K562 (cell line): ENCODE results near the gene TMEM129. TPM values are rescaled to one million over a fixed set of nuclear protein-coding genes. Genes with fewer than 3 reads are reported as not detected.

Source experiments
- ATAC-seq: fragments of 200-7000 bp; cut with Tn5 transposase; 3 replicates; pipeline ENCODE4 v1.9.1; 2020; ENCODE audit warnings: moderate library complexity
- BruUV-seq: library from RNA; stranded (reverse); fragments of 400-500 nt; replicated peaks from 2 replicates; lab custom pipeline; 2021; lab: Mats Ljungman, UMichigan
- CTCF ChIA-PET: fragments of 300-600 bp; formaldehyde crosslinking; extraction: SDS; loops from one replicate; lab custom pipeline; 2021; ENCODE audit warnings: low intra/inter-chr PET ratio; lab: Yijun Ruan, JAX
- POLR2A ChIA-PET: fragments of 300-600, 350-650 bp; sonication (Branson Sonifier 250); formaldehyde crosslinking; extraction: SDS; loops from one replicate; lab custom pipeline; 2021; ENCODE audit warnings: antibody characterized with exemption, inconsistent platforms; lab: Yijun Ruan, JAX
- DNase-seq, 4 experiments: peaks; one replicate each; pipeline versions ENCODE4 v3.0.0 to v3.0.0-alpha.2; 2011 to 2018; ENCODE audit warnings: low spot score in 3 of 4, mixed read lengths in 3 of 4; ENCODE audit errors: extremely low read depth in 1 of 4
- FAIRE-seq: peaks from 2 replicates; lab custom pipeline; 2011; peaks lifted over from hg19 to GRCh38; lab: Jason Lieb, UNC
- H2AFZ ChIP-seq: 2 replicates; pipeline ENCODE4 v1.6.0; 2011; ENCODE audit warnings: low read depth, low read length, control low read depth, inconsistent platforms
- H3K27ac ChIP-seq: fragments of 200-600 bp; 3 replicates; pipeline ENCODE4 v1.8.0; 2011; ENCODE audit warnings: low read depth, mild to moderate bottlenecking, control low read depth, inconsistent platforms, low read length, moderate library complexity, mixed read lengths; ENCODE audit errors: extremely low read depth
- H3K27me3 ChIP-seq, 2 experiments: fragments of 300-600 bp in 1 of 2; 2 replicates in 1 of 2; 3 replicates in 1 of 2; pipeline versions ENCODE4 v1.6.0 to v1.8.0; 2011; ENCODE audit warnings: inconsistent platforms in 2 of 2, low read length in 2 of 2, mild to moderate bottlenecking in 1 of 2, mixed read lengths in 1 of 2, moderate library complexity in 1 of 2; ENCODE audit not compliant: control insufficient read depth in 2 of 2, insufficient read depth in 2 of 2
- H3K36me3 ChIP-seq: fragments of 300-600 bp; 3 replicates; pipeline ENCODE4 v1.8.0; 2011; ENCODE audit warnings: mild to moderate bottlenecking, low read length, inconsistent platforms; ENCODE audit not compliant: control insufficient read depth, insufficient read depth
- H3K4me1 ChIP-seq, 2 experiments: fragments of 200-600 bp in 1 of 2; replicated peaks in 1 of 2; 2 replicates in 1 of 2; 3 replicates in 1 of 2; pipeline versions ENCODE4 v1.5.1 to v1.8.0; 2011; ENCODE audit warnings: inconsistent platforms in 2 of 2, low read length in 2 of 2, mild to moderate bottlenecking in 1 of 2, mixed read lengths in 1 of 2, moderate library complexity in 1 of 2; ENCODE audit not compliant: control insufficient read depth in 2 of 2, insufficient read depth in 2 of 2
- H3K4me2 ChIP-seq: 2 replicates; pipeline ENCODE4 v1.6.1; 2011; ENCODE audit warnings: low read length, control low read depth, inconsistent platforms, mixed read lengths; ENCODE audit not compliant: insufficient read depth
- H3K4me3 ChIP-seq: fragments of 200-600 bp; sonication (generic), shearing (Covaris generic); 2 replicates; pipeline ENCODE4 v1.5.1; 2016; ENCODE audit warnings: control low read depth, inconsistent platforms
- H3K79me2 ChIP-seq: fragments of 200-600 bp; 3 replicates; pipeline ENCODE4 v1.8.0; 2011; ENCODE audit warnings: low read length, inconsistent platforms; ENCODE audit not compliant: control insufficient read depth, insufficient read depth
- H3K9ac ChIP-seq, 2 experiments: 2 replicates each; pipeline versions ENCODE4 v1.6.0 to v1.6.1; 2011; ENCODE audit warnings: low read depth in 2 of 2, low read length in 2 of 2, control low read depth in 1 of 2, inconsistent platforms in 1 of 2, mild to moderate bottlenecking in 1 of 2, mixed read lengths in 1 of 2; ENCODE audit not compliant: insufficient read depth in 1 of 2
- H3K9me1 ChIP-seq: one replicate; pipeline ENCODE4 v1.6.0; 2011; ENCODE audit warnings: inconsistent platforms, mild to moderate bottlenecking, low read length, moderate library complexity; ENCODE audit not compliant: control insufficient read depth, insufficient read depth
- H3K9me3 ChIP-seq: replicated peaks from 2 replicates; pipeline ENCODE4 v1.5.1; 2011; ENCODE audit warnings: low read depth, low read length, inconsistent platforms; ENCODE audit not compliant: control insufficient read depth, insufficient read depth
- H4K20me1 ChIP-seq: replicated peaks from 2 replicates; pipeline ENCODE4 v1.6.1; 2011; ENCODE audit warnings: low read length, inconsistent platforms, mixed read lengths; ENCODE audit not compliant: control insufficient read depth, insufficient read depth
- ELK1 ChIP-seq: sonication (generic); formaldehyde crosslinking; IDR thresholded peaks from 2 replicates; pipeline ENCODE4 v1.8.1; 2022; ENCODE audit warnings: missing genetic modification reagents
- GATA2 ChIP-seq: sonication (generic); formaldehyde crosslinking; IDR thresholded peaks from 2 replicates; pipeline ENCODE4 v1.4.0; 2020; ENCODE audit warnings: mild to moderate bottlenecking, missing genetic modification reagents
- KDM1A ChIP-seq, 2 experiments: fragments of 450-650 bp; IDR thresholded peaks; 2 replicates each; pipeline ENCODE4 v1.6.1; 2016; ENCODE audit warnings: mild to moderate bottlenecking in 2 of 2
- KLF10 ChIP-seq: fragments of 250-450 bp; sonication (Bioruptor Pico); IDR thresholded peaks from 2 replicates; pipeline ENCODE4 v1.6.1; 2021; ENCODE audit warnings: matching md5 sums
- KLF13 ChIP-seq: fragments of 450-650 bp; IDR thresholded peaks from 2 replicates; pipeline ENCODE4 v1.6.1; 2016; ENCODE audit warnings: missing genetic modification characterization, low read depth, mild to moderate bottlenecking, missing compliant biosample characterization, moderate library complexity, borderline replicate concordance
- POLR2G ChIP-seq: fragments of 200-400 bp; formaldehyde crosslinking; IDR thresholded peaks from 2 replicates; pipeline ENCODE4 v1.6.1; 2017; ENCODE audit warnings: low read depth, mild to moderate bottlenecking, antibody characterized with exemption, low read length, moderate library complexity
- PRMT5 ChIP-seq: sonication (generic); formaldehyde crosslinking; IDR thresholded peaks from 2 replicates; pipeline ENCODE4 v1.5.0; 2020; ENCODE audit warnings: missing genetic modification reagents
- STAT5A ChIP-seq: IDR thresholded peaks from 2 replicates; pipeline ENCODE4 v1.6.1; 2012; ENCODE audit warnings: low read length, inconsistent platforms, borderline replicate concordance
- TGIF2 ChIP-seq: sonication (generic); formaldehyde crosslinking; IDR thresholded peaks from 2 replicates; pipeline ENCODE4 v1.8.1; 2022; ENCODE audit warnings: mild to moderate bottlenecking, missing genetic modification reagents, moderate library complexity
- ZNF280B ChIP-seq: fragments of 250-450 bp; sonication (Bioruptor Pico); IDR thresholded peaks from 2 replicates; pipeline ENCODE4 v1.5.1; 2021; ENCODE audit warnings: mild to moderate bottlenecking
- ZNF408 ChIP-seq: fragments of 250-450 bp; sonication (Bioruptor Pico); IDR thresholded peaks from 2 replicates; pipeline ENCODE4 v1.4.0; 2020; ENCODE audit warnings: low read depth, mild to moderate bottlenecking, moderate library complexity
- ZNF436 ChIP-seq: fragments of 250-450, 450-650 bp; sonication (Bioruptor Pico); formaldehyde crosslinking; IDR thresholded peaks from 2 replicates; pipeline ENCODE4 v1.7.0; 2020; ENCODE audit warnings: mild to moderate bottlenecking
- ZZZ3 ChIP-seq: fragments of 450-650 bp; IDR thresholded peaks from 2 replicates; pipeline ENCODE4 v1.6.1; 2016; ENCODE audit warnings: antibody characterized with exemption, mild to moderate bottlenecking, moderate library complexity
- WGBS: fragments of 100-300 bp; shearing (Covaris generic); methylation state at CpG from one replicate; pipeline ENCODE4 v1.1.6; 2016; ENCODE audit warnings: low coverage, mixed read lengths; ENCODE audit not compliant: insufficient coverage; ENCODE audit errors: missing lambda C conversion rate; 5-methylcytosine and 5-hydroxymethylcytosine counted together
- in situ Hi-C: fragments of 300-500 bp; cut with MboI; formaldehyde crosslinking; loops from 4 replicates; pipeline ENCODE4 v1.15.0; 2018; ENCODE audit warnings: inconsistent platforms, mixed read lengths
- intact Hi-C: fragments of 100-400 bp; cut with micrococcal nuclease; formaldehyde crosslinking; loops from 2 replicates; pipeline ENCODE4 v1.14.2; 2022
- polyA plus RNA-seq, 8 experiments: library from polyadenylated mRNA; depleted of rRNA in 4 of 8; stranded (reverse) in 5 of 8; unstranded in 3 of 8; fragments of >200 nt; fragmentation: Nextera tagmentation in 2 of 8; fragmentation: Illumina TruSeq in 1 of 8; extraction: Ambion mirVana in 2 of 8; extraction: Trizol in 1 of 8; gene quantifications; 2 replicates each; pipeline versions ENCODE4 v1.2.1 to v1.2.3, GENCODE V29; 2011 to 2014; ENCODE audit warnings: inconsistent platforms in 1 of 8, missing spikeins in 1 of 8
- total RNA-seq, 7 experiments: library from RNA; depleted of rRNA in 6 of 7; stranded (reverse); fragments of >200 nt in 6 of 7; fragmentation: Illumina TruSeq in 2 of 7; extraction: Trizol in 2 of 7; gene quantifications; 2 replicates each; pipeline versions ENCODE4 v1.2.1 to v1.2.3, GENCODE V29; 2011 to 2021; ENCODE audit warnings: low replicate concordance in 1 of 7
- TF ChIP-seq, protein P1 (sequence below): fragments of 200-800 bp; sonication (Bioruptor generic); IDR thresholded peaks from 2 replicates; pipeline ENCODE4 v1.6.1; 2017; ENCODE audit warnings: missing genetic modification characterization, missing compliant biosample characterization
- TF ChIP-seq, protein P2 (sequence below): fragments of 250-450 bp; sonication (Bioruptor Pico); IDR thresholded peaks from 2 replicates; pipeline ENCODE4 v1.4.0; 2020; ENCODE audit warnings: mild to moderate bottlenecking, moderate library complexity, borderline replicate concordance

The TMEM129 gene
- total and polyA plus RNA-seq, 9 of the 15 experiments (the other 6 are each of a cell fraction or from before 2014, with no cell fraction given), result 0.34 to 47.2 (median 18.8) TPM

DNA sequence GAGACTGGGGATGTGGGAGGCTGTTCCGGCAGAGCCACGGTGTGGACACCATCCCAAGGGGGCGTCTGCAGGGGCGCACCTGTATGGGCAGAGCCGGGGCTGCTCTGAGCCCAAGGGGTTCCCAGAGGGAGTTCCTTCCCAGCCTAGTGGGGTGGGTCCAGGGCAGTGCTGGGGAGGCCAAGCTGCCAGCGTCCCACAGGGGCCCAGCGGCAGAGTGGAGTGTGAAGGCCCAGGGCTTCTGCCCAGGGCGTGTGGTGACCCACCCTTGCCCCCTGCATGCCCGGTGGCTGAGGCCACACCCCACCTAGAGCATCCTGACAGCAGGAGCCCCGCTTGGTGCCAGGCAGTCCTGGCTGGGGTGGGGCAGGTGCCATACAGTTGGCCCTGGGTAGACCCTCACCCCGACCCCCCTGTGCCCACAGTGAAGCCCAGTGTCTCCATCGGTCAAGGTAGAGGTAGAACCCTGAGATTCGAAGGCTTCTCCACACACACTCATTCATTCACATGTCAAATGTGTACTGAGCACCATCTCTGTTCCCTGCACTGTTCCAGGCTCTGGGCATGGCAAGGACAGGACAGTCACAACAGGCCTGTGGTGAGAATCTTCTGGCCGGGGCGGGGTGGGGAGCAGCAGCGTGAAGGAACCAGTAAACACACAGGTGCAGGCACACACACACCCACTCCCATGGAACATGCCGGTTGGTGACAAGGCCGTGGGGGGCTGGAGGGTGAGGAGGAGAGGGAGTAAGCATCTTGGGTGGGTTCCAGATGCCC, 29.4 kb upstream of the TMEM129 start:
- H4K20me1 ChIP-seq, result no peaks in the 10 kb centered on the region
- no peaks in the 10 kb centered on the region for H3K27me3 ChIP-seq
- H3K9ac ChIP-seq, result peak overlapping the region in 1 of 2 experiments; percentile 58; a peak in 1 of 4 replicates
- DNase-seq (no peak), FAIRE-seq (no peak), ATAC-seq (no peak)
- peaks cover 23 to 94% of the 10 kb centered on the region in 2 experiments for H3K4me1 ChIP-seq
- no peak overlapping the region for H3K4me2 ChIP-seq
- H3K9me1 ChIP-seq, result peaks cover 5% of the 10 kb centered on the region
- 41% methylated on average over 17 of the region's 18 CpGs for WGBS
- no peaks in the 10 kb centered on the region for H3K79me2 ChIP-seq
- H3K9me3 ChIP-seq, result no peaks in the 10 kb centered on the region
- no peak overlapping the region for H2AFZ ChIP-seq
- POLR2A ChIA-PET, result interaction anchor here (2.0 kb wide), 1 partner anchor 58 kb away, joined by 5 read pairs; no protein-coding TSS in a partner anchor
- in situ Hi-C loops (no loop called here), intact Hi-C loops (no loop called here)
- CTCF ChIA-PET, result interaction anchor here (6.2 kb wide), 1 partner anchor 59 kb away, joined by 94 read pairs; no protein-coding TSS in a partner anchor
- H3K27ac ChIP-seq, result no peak overlapping the region
- H3K36me3 ChIP-seq, result no peaks in the 10 kb centered on the region
- H3K4me3 ChIP-seq, result no peak overlapping the region
- BruUV-seq, result no TSS peak
- TF ChIP-seq KDM1A (IDR thresholded peaks at IDR 0.05) (no peak), ZNF408 (no peak), STAT5A (no peak), ZNF280B (CRISPR knock-in tag) (no peak), ZNF436 (no peak), TGIF2 (CRISPR knock-in tag) (no peak), ELK1 (CRISPR knock-in tag) (no peak), KLF13 (tag) (no peak), PRMT5 (CRISPR knock-in tag) (no peak), ZZZ3 (no peak), GATA2 (no peak), POLR2G (no peak), KLF10 (CRISPR knock-in tag) (no peak)
- TF ChIP-seq, protein P1, sequence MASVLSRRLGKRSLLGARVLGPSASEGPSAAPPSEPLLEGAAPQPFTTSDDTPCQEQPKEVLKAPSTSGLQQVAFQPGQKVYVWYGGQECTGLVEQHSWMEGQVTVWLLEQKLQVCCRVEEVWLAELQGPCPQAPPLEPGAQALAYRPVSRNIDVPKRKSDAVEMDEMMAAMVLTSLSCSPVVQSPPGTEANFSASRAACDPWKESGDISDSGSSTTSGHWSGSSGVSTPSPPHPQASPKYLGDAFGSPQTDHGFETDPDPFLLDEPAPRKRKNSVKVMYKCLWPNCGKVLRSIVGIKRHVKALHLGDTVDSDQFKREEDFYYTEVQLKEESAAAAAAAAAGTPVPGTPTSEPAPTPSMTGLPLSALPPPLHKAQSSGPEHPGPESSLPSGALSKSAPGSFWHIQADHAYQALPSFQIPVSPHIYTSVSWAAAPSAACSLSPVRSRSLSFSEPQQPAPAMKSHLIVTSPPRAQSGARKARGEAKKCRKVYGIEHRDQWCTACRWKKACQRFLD, result no peak
- TF ChIP-seq, protein P2, sequence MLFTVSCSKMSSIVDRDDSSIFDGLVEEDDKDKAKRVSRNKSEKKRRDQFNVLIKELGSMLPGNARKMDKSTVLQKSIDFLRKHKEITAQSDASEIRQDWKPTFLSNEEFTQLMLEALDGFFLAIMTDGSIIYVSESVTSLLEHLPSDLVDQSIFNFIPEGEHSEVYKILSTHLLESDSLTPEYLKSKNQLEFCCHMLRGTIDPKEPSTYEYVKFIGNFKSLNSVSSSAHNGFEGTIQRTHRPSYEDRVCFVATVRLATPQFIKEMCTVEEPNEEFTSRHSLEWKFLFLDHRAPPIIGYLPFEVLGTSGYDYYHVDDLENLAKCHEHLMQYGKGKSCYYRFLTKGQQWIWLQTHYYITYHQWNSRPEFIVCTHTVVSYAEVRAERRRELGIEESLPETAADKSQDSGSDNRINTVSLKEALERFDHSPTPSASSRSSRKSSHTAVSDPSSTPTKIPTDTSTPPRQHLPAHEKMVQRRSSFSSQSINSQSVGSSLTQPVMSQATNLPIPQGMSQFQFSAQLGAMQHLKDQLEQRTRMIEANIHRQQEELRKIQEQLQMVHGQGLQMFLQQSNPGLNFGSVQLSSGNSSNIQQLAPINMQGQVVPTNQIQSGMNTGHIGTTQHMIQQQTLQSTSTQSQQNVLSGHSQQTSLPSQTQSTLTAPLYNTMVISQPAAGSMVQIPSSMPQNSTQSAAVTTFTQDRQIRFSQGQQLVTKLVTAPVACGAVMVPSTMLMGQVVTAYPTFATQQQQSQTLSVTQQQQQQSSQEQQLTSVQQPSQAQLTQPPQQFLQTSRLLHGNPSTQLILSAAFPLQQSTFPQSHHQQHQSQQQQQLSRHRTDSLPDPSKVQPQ (CRISPR knock-in tag), result no peak
